Natural killer cell (primary cell): Measurements from ENCODE around the gene PSMA2. TPM values are rescaled to one million over a fixed set of nuclear protein-coding genes. Genes with fewer than 3 reads are reported as not detected.

Experiments
- ATAC-seq, 3 donors: fragments of 150-1000 bp in 2 of 3; fragments of 200-7000 bp in 1 of 3; cut with Tn5 transposase; 1 replicate in 1 of 3; 2 replicates in 2 of 3; pipeline ENCODE4 v1.10.0; 2021; ENCODE audit warnings: mild to moderate bottlenecking in 2 of 3, moderate library complexity in 2 of 3
- DNase-seq, 2 donors: peaks; one replicate each; pipeline versions ENCODE4 v3.0.0 to v3.0.0-alpha.2; 2013 to 2021; ENCODE audit warnings: mixed read lengths in 1 of 2
- H3K27ac ChIP-seq: one replicate; pipeline ENCODE4 v1.5.1; 2013; ENCODE audit warnings: mild to moderate bottlenecking, low read length
- H3K27me3 ChIP-seq: one replicate; pipeline ENCODE4 v1.6.1; 2013; ENCODE audit warnings: low read length; ENCODE audit not compliant: control insufficient read depth, insufficient read depth
- H3K36me3 ChIP-seq: one replicate; pipeline ENCODE4 v1.6.1; 2013; ENCODE audit warnings: low read length; ENCODE audit not compliant: control insufficient read depth, insufficient read depth
- H3K4me1 ChIP-seq: one replicate; pipeline ENCODE4 v1.6.1; 2013; ENCODE audit warnings: low read length; ENCODE audit not compliant: control insufficient read depth, insufficient read depth
- H3K4me3 ChIP-seq: one replicate; pipeline ENCODE4 v1.5.1; 2013; ENCODE audit warnings: low read length
- H3K9me3 ChIP-seq: one replicate; pipeline ENCODE4 v1.6.1; 2013; ENCODE audit warnings: low read length; ENCODE audit not compliant: control insufficient read depth, insufficient read depth
- H3K27ac Mint-ChIP-seq, 2 donors: one replicate each; pipeline ENCODE4 v1.8.0; 2022; ENCODE audit warnings: mild to moderate bottlenecking in 2 of 2, mixed read lengths in 2 of 2, moderate library complexity in 1 of 2
- H3K27me3 Mint-ChIP-seq, 2 donors: one replicate each; pipeline ENCODE4 v1.8.0; 2022; ENCODE audit warnings: low read depth in 2 of 2, mixed read lengths in 2 of 2
- H3K36me3 Mint-ChIP-seq: one replicate; pipeline ENCODE4 v1.8.0; 2022; ENCODE audit warnings: mixed read lengths
- H3K4me1 Mint-ChIP-seq, 2 donors: one replicate each; pipeline ENCODE4 v1.8.0; 2022; ENCODE audit warnings: mixed read lengths in 2 of 2
- H3K4me3 Mint-ChIP-seq: one replicate; pipeline ENCODE4 v1.8.0; 2022; ENCODE audit warnings: mild to moderate bottlenecking, moderate library complexity, mixed read lengths
- H3K9me3 Mint-ChIP-seq, 2 donors: one replicate each; pipeline ENCODE4 v1.8.0; 2022; ENCODE audit warnings: mixed read lengths in 2 of 2
- CTCF ChIP-seq: fragments of 200-600 bp; IDR thresholded peaks from one replicate; pipeline ENCODE4 v1.8.0; 2022; ENCODE audit warnings: antibody characterized with exemption
- WGBS: methylation state at CpG from one replicate; pipeline ENCODE4 v1.1.7; 2013; ENCODE audit warnings: missing lambda C conversion rate; ENCODE audit not compliant: insufficient coverage; 5-methylcytosine and 5-hydroxymethylcytosine counted together
- intact Hi-C: fragments of 100-400 bp; cut with micrococcal nuclease; formaldehyde crosslinking; loops from one replicate; pipeline ENCODE4 v1.14.2; 2022
- total RNA-seq, 4 donors: library from RNA; stranded (reverse); fragments of 120-200 nt in 1 of 4; gene quantifications; one replicate each; pipeline versions ENCODE4 v1.2.3 to v1.2.4, GENCODE V29; 2013 to 2022

Gene PSMA2
- total RNA-seq, 3 donors from 2014 or later (not counting 1 experiment from before 2014, with no cell fraction given), result 46.5 to 55.6 (median 48.3) TPM

GRCh38 chr7:42883950-42884349, 48.0 kb downstream of the PSMA2 start:
- H3K4me3 ChIP-seq, result no peak overlapping the region
- TF ChIP-seq CTCF, result no peak
- H3K27me3 ChIP-seq, result no peaks in the 10 kb centered on the region
- Mint-ChIP-seq H3K4me1 (peaks cover 19 to 22% of the 10 kb centered on the region in 2 donors), H3K9me3 (no peaks in the 10 kb centered on the region), H3K36me3 (no peaks in the 10 kb centered on the region), H3K4me3 (no peak overlapping the region), H3K27me3 (peaks cover 4 to 25% of the 10 kb centered on the region in 2 donors), H3K27ac (no peak overlapping the region)
- ATAC-seq (no peak), DNase-seq (no peak)
- intact Hi-C loops, result no loop called here
- H3K27ac ChIP-seq, result no peak overlapping the region
- H3K4me1 ChIP-seq, result peaks cover 15% of the 10 kb centered on the region
- 79% methylated on average over 6 of the region's 6 CpGs for WGBS
- no peaks in the 10 kb centered on the region for H3K36me3 ChIP-seq
- no peaks in the 10 kb centered on the region for H3K9me3 ChIP-seq

- DNase-seq (no peak), ATAC-seq (no peak)
- H3K27ac ChIP-seq, result no peak overlapping the region
- H3K4me3 ChIP-seq, result no peak overlapping the region
- Mint-ChIP-seq H3K27me3 (peaks cover 0 to 21% of the 10 kb centered on the region in 2 donors), H3K4me1 (no peaks in the 10 kb centered on the region), H3K9me3 (no peaks in the 10 kb centered on the region), H3K4me3 (no peak overlapping the region), H3K27ac (no peak overlapping the region), H3K36me3 (no peaks in the 10 kb centered on the region)
- no peaks in the 10 kb centered on the region for H3K9me3 ChIP-seq
- peaks cover 3% of the 10 kb centered on the region for H3K27me3 ChIP-seq
- WGBS, result no CpG with 5 or more reads among the region's 2 CpGs
- TF ChIP-seq CTCF, result no peak
- H3K4me1 ChIP-seq, result no peaks in the 10 kb centered on the region
- intact Hi-C loops, result no loop called here
- no peaks in the 10 kb centered on the region for H3K36me3 ChIP-seq
Observed at GRCh38 chr7:42880392-42880791, 51.6 kb downstream of the PSMA2 start.

GRCh38 chr7:42878303-42878702, 53.7 kb downstream of the PSMA2 start:
- Histone ChIP-seq H3K36me3 (no peaks in the 10 kb centered on the region), H3K27me3 (peaks cover 3% of the 10 kb centered on the region), H3K4me3 (no peak overlapping the region), H3K9me3 (no peaks in the 10 kb centered on the region), H3K4me1 (no peaks in the 10 kb centered on the region), H3K27ac (no peak overlapping the region)
- ATAC-seq (no peak), DNase-seq (no peak)
- H3K9me3 Mint-ChIP-seq, result no peaks in the 10 kb centered on the region
- H3K36me3 Mint-ChIP-seq, result no peaks in the 10 kb centered on the region
- WGBS, result 57% methylated on average over 3 of the region's 3 CpGs
- peaks cover 5 to 14% of the 10 kb centered on the region in 2 donors for H3K27me3 Mint-ChIP-seq
- H3K4me1 Mint-ChIP-seq, result no peaks in the 10 kb centered on the region
- no peak overlapping the region for H3K27ac Mint-ChIP-seq
- no peak for TF ChIP-seq CTCF
- intact Hi-C loops, result no loop called here
- no peak overlapping the region for H3K4me3 Mint-ChIP-seq

GRCh38 chr7:42877862-42878261, 54.1 kb downstream of the PSMA2 start:
- intact Hi-C loops, result no loop called here
- 51% methylated on average over 2 of the region's 2 CpGs for WGBS
- no peak for TF ChIP-seq CTCF
- Histone ChIP-seq H3K9me3 (no peaks in the 10 kb centered on the region), H3K27me3 (peaks cover 3% of the 10 kb centered on the region), H3K36me3 (no peaks in the 10 kb centered on the region), H3K4me1 (no peaks in the 10 kb centered on the region), H3K4me3 (no peak overlapping the region), H3K27ac (no peak overlapping the region)
- Mint-ChIP-seq H3K27ac (no peak overlapping the region), H3K36me3 (no peaks in the 10 kb centered on the region), H3K4me1 (no peaks in the 10 kb centered on the region), H3K4me3 (no peak overlapping the region), H3K27me3 (peaks cover 5 to 14% of the 10 kb centered on the region in 2 donors), H3K9me3 (no peaks in the 10 kb centered on the region)
- DNase-seq (no peak), ATAC-seq (no peak)
